ENCODE measurements around the gene ADGRE1.
"Not testable (repeated sequence)": the region's sequence is repeated elsewhere in the genome, so short reads cannot be mapped to it uniquely, and the experiment has no call there.

ADGRE1 gene, protein sequence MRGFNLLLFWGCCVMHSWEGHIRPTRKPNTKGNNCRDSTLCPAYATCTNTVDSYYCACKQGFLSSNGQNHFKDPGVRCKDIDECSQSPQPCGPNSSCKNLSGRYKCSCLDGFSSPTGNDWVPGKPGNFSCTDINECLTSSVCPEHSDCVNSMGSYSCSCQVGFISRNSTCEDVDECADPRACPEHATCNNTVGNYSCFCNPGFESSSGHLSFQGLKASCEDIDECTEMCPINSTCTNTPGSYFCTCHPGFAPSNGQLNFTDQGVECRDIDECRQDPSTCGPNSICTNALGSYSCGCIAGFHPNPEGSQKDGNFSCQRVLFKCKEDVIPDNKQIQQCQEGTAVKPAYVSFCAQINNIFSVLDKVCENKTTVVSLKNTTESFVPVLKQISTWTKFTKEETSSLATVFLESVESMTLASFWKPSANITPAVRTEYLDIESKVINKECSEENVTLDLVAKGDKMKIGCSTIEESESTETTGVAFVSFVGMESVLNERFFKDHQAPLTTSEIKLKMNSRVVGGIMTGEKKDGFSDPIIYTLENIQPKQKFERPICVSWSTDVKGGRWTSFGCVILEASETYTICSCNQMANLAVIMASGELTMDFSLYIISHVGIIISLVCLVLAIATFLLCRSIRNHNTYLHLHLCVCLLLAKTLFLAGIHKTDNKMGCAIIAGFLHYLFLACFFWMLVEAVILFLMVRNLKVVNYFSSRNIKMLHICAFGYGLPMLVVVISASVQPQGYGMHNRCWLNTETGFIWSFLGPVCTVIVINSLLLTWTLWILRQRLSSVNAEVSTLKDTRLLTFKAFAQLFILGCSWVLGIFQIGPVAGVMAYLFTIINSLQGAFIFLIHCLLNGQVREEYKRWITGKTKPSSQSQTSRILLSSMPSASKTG

DNA sequence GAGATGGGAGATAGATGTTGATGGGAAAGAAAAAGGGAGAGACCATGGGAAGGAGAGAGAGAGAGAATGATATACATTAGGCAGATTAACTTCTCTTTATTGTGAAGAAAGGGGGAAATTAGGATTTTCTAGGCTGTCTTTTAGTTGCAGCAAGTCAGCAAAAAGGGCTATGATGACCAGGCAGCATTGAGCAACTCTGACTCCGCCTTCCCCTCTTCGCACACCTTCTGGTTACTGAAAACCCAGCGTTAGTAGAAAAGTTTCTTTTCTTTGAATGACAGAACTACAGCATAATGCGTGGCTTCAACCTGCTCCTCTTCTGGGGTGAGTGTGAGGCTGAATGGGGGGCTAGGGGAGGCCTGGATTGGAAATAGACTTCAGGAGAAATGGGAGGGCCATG is at the start of gene ADGRE1:
Gene ADGRE1, plus strand, starts transcription at position 264 of the 400 bp plus-strand sequence. Its CDS starts 30 bp downstream, at position 294.
- no peak for DNase-seq (ENCODE audit: low read depth)

DNA sequence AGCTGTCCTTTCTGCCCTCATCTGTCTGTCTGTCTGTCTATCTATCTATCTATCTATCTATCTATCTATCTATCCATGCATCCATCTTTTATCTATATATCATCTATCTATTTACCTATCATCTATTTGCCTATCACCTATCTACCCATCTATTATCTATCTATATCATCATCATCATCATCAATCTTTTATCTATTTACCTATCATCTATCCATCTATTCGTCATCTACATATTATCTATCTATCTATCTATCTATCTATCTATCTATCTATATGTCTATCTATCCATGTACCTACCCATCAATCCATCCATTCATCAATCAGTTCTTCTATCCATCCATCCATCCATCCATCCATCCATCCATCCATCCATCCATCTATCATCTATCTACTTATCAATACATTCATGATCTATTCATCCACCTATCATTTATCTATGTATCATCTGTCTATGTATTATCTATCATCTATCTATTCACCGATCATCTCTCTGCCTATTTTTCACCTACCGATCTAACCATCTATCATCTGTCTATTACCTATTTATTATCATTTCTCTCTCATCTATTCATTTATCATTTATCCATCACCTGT is 49.2 kb upstream of the ADGRE1 start:
- DNase-seq (ENCODE audit: low read depth): no peak

DNA sequence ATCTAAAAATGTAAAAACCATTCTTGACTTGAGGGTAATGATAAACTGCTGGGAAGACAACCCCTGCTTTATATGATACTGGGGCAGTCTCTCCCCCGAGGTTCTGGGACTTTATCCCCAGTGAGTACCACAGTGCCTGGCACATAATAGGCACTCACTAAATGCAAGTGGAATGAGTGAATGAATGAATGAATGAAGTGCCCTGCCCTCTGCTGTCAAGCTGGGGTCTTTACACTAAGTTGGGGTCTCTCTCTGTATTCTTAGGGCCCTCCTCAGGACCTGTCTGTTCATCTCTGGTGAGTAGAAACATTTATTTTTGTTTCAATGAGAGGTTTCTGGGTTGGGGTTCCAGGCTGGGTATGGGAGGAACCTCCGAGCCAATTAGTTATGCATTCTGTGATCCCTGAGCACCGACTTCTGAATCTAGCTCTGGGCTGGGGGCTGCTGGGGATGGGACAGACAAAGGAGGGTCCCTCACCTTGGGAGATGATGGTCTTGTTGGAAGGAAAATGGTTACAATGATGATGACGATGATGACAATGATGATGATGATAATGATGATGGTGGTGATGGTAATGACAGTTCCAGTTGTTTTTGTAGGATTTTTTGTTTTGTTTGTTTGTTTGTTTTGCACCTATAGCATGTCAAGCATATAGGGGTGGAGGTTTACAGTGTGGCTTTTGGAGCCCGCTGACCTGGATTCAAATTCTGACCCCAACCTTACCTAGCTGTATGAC is 44.3 kb upstream of the ADGRE1 start:
- DNase-seq (ENCODE audit: low read depth): no peak

DNA sequence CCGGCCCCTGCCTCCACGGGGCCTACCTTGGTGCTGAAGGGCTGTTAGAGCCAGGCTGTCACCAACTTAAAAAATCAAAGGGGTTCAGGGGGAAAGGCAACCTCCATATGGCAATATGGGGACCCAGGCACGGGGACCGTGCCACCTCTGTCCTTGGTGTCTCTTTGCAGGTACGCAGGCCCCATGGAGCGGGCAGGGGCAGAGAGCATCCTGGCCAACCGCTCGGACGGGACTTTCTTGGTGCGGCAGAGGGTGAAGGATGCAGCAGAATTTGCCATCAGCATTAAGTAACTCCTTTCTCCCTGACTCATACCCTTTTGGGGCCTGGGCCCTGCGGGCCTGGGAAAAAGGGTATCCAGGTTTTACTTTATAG is 39.6 kb upstream of the ADGRE1 start:
- no peak for DNase-seq (ENCODE audit: low read depth)

DNA sequence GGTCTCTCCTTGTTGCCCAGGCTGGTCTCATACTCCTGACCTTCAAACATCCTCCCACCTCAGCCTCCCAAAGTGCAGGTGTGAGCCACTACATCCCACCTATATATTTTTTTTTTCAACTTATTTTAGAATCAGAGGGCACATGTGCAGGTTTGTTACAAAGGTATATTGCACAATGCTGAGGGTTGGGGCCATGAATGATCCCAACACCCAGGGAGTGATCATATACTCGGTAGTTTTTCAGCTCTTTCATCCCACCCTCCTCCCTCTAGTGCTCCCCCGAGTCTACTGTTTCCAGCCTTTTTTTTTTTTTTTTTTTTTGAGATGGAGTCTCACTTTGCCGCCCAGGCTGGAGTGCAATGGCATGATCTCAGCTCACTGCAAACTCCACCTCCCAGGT is 38.4 kb upstream of the ADGRE1 start:
- no peak for DNase-seq (ENCODE audit: low read depth)

DNA sequence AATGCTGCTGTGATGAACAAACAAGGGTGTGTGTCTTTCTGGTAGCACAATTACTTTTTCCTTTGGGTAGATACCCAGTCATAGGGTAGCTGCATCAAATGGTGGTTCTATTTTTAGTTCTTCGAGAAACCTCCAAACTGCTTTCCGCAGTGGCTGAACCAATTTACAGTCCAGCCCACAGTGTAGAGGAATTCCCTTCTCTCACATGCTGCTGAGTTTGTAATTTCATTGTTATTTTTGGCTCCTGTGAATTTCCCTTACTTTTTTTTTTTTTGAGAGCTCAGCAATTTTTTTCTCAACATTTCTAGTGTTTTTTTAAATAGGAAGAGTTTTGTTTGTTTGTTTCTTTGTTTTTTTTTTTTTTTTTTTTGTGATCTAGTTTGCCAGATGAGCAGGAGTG is 37.5 kb upstream of the ADGRE1 start:
- no peak for DNase-seq (ENCODE audit: low read depth)

DNA sequence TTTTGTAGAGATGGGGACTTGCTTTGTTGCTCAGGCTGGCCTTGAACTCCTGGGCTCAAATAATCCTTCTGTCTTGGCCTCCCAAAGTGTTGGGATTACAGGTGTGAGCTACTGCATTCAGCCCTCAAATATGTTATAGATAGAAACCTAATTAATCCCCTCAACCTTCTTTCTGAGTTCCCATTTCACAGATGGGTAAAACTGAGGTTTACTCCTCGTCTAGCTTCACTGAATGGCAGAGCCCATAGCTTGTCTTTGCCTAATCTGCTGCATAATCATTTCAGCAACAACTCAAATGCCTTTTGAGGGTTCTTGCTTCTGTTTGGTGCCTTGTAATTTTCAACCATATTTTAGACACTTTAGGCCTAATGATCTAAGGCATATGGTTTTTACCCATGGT is 36.0 kb upstream of the ADGRE1 start:
- DNase-seq (ENCODE audit: low read depth): no peak

DNA sequence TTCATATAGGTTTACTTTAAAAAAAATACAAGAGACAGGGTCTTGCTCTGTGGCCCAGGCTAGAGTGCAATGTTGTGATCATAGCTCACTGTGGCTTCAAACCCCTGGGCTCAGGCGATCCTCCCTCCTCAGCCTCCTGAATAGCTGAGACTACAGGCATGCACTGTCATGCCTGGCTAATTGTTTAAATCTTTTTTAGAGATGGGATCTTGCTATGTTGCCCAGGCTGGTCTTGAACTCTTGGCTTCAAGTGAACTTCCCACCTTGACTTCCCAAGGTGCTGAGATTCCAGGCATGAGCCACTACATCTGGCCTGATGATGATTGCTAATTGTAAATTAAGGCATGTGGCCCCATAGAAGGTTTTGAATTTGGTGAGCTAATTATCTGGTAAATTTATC is 35.4 kb upstream of the ADGRE1 start:
- DNase-seq (ENCODE audit: low read depth): no peak

DNA sequence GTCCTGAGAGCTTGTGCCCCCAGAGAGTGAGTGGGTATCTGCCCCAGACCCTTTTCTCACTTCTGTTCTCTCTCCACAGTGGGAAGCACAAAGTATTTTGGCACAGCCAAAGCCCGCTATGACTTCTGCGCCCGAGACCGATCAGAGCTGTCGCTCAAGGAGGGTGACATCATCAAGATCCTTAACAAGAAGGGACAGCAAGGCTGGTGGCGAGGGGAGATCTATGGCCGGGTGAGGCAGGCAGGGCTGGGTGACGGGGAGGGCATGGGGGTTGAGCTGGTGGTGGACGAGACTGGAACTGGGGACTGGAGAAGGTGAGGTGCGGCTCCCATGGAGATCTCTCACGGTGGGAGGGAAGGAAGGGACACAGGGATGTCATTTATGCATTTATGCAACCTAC is 33.5 kb upstream of the ADGRE1 start:
- no peak for DNase-seq (ENCODE audit: low read depth)

DNA sequence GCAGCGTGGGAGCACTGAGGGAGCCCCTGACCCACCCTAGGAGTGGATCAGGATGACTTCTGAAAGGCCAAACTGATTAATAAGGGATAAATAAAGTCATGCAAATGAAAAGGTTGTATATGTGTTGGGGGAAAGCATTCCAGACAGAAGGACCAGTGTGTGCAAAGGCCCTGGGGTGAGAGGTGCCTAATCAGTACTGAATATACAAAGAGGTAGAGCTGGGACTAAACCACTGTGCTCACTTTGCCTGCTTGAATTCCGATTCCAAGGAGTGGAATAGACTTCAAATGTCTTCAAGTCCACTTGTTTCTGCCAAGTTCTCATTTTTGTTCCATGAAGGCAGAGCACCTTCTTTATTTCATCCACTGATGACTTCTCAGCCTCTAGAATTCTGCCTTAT is 32.6 kb upstream of the ADGRE1 start:
- DNase-seq (ENCODE audit: low read depth): no peak

DNA sequence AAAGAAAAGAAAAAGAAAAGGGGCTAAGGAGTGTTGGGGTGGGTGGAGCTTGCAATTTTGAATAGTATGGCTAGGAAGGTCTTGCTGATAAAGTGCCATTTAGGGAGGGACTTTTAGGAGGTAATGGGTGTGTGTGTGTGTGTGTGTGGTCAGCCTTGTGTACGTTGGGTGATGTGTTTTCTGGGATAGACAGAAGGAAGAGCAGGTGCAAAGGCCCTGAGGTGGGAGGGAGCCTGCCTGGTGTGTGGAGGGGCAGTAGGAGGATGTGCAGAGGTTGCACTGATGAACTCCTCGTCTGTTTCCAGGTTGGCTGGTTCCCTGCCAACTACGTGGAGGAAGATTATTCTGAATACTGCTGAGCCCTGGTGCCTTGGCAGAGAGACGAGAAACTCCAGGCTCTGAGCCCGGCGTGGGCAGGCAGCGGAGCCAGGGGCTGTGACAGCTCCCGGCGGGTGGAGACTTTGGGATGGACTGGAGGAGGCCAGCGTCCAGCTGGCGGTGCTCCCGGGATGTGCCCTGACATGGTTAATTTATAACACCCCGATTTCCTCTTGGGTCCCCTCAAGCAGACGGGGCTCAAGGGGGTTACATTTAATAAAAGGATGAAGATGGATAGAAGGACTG is 30.5 kb upstream of the ADGRE1 start:
- no peak for DNase-seq (ENCODE audit: low read depth)

DNA sequence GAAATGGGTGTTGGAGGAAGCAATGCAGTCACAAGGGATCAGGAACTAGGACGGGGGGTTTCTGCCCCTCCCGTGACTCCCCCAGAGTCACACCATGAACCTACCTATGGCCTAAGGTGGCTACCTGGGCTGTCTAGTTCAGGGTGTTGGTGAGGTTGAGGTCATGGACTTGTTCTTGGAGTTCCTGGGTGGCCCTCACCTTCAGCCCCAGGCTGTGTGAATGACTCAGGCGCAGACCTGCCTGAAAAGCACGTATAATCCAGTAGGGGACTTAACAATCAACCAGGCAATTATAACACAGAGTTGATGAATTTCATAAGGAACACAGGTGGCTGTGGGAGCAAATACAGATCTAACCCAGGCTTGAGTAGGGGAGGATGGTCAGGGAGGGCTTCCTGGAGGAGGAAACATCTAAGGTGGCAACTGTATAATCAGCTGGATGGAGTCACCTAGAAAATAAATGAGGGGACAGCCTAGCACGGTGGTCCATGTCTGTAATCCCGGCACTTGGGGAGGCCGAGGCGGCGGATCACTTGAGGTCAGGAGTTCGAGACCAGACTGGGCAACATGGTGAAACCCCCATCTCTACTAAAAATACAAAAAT is 25.6 kb upstream of the ADGRE1 start:
- DNase-seq (ENCODE audit: low read depth): no peak

DNA sequence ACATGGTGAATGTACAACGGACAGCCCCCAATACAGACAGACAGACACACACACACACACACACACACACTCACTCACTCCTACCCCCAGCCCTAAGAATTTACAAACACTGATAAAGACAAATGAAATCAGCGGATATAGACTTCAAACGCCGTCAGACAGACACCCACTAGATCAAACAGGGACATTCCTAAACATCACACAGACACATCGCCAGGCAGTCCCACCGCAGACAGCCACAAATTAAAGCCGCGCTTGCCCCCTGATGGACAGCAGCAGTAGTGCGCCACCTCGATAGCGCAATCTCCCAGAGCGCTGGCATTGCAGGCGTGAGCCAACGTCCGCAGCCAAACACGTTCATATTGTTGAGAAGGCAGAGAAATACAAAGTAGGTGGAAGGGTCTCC is 24.7 kb upstream of the ADGRE1 start:
- DNase-seq (ENCODE audit: low read depth): peak; percentile 78

DNA sequence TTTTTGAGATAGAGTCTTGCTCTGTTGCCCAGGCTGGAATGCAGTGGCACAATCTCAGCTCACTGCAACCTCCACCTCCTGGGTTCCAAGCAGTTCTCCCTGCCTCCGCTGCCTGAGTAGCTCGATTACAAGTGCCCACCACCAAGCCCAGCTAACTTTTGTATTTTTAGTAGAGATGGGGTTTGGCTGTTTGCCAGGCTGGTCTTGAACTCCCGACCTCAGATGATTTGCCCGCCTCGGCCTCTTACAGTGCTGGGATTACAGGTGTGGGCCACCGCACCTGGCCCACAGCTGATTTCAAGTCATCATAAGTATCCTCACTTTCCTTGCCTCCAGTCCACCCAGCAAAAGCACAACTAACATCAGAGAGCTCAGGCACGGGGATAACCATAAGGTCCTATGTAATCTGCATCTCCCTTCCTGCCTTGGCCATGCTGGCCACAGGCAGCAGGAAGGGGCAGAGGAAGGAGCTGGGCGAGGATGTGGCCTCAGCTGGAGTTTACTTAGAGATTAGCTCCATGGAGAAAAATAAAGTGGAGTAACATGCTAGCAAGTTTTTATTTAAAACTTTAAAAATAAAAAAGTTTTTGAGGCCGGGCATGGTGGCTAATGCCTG is 22.9 kb upstream of the ADGRE1 start:
- DNase-seq (ENCODE audit: low read depth): no peak

DNA sequence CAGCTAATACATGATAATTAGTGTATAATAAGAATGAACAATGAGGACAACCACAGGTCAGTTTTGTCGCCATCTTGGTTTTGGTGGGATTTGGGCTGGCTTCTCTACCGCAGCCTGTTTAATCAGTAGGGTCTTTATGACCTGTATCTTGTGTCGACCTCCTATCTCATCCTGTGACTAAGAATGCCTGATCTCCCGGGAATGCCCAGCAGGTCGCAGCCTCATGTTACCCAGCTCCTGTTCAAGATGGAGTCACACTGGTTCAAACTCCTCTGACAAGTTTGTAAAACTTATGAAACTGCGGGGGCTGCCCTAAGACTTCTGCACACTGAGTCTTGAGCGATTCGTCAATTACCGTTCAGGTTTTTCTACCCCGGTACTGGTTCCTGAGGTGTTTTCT is 21.5 kb upstream of the ADGRE1 start:
- no peak for DNase-seq (ENCODE audit: low read depth)

DNA sequence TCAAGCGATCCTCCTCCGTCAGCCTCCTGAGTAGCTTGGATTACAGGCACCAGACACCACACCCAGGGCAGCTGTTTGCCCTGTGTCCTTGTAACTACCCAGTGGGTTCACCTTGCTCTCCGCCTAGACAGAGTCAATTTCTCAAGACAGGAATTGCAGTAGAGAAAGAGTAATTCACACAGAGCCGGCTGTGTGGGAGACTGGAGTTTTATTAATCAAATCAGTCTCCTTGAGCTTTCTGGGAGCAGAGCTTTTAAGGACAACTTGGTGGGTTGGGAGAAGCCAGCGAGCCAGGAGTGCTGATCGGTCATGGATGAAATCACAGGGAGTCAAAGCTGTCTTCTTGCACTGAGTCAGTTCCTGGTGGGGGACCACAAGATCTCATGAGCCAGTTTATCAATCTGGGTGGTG is 20.6 kb upstream of the ADGRE1 start:
- DNase-seq (ENCODE audit: low read depth): no peak

DNA sequence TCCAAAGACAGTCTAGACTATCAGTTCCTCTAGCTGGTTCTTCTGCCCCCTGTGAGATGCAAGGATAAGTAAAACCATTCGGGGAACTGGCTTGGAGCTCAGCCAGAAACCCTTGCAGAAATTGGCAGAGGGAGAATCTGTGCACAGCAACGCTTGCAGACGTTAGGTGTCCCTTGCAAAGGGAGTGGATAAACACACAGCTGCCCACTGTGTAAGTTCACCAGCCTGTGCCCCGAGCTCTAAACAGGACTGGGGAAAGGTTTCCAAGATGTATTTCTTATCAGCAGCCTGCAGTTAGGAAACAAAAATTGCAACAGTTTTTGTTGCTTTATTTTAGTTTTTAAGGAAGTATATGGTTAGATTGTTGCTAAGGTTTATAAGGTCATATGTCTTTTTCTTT is 19.0 kb upstream of the ADGRE1 start:
- no peak for DNase-seq (ENCODE audit: low read depth)

DNA sequence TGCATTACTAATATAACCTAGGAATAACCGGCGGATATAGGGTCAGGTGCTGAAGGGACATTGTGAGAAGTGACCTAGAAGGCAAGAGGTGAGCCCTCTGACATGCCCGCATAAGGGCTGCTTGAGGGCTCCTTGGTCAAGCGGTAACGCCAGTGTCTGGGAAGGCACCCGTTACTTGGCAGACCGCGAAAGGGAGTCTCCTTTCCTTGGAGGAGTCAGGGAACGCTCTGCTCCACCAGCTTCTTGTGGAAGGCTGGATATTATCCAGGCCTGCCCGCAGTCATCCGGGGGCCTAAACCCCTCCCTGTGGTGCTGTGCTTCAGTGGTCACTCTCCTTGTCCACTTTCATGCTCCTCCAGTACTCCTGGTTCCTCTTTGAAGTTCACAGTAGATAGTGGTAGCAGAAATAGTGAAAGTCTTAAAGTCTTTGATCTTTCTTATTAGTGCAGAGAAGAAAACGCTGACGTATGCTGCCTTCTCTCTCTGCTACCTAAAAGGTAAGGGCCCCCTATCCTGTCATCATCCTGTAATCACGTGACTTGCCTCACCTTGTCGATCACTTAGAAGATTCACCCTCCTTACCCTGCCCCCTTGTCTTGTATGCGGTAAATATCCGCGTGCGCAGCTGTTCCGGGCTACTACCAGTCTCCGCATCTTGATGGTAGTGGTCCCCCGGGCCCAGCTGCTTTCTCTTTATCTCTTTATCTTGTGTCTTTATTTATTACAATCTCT is 18.1 kb upstream of the ADGRE1 start:
- DNase-seq (ENCODE audit: low read depth): not testable (repeated sequence)

DNA sequence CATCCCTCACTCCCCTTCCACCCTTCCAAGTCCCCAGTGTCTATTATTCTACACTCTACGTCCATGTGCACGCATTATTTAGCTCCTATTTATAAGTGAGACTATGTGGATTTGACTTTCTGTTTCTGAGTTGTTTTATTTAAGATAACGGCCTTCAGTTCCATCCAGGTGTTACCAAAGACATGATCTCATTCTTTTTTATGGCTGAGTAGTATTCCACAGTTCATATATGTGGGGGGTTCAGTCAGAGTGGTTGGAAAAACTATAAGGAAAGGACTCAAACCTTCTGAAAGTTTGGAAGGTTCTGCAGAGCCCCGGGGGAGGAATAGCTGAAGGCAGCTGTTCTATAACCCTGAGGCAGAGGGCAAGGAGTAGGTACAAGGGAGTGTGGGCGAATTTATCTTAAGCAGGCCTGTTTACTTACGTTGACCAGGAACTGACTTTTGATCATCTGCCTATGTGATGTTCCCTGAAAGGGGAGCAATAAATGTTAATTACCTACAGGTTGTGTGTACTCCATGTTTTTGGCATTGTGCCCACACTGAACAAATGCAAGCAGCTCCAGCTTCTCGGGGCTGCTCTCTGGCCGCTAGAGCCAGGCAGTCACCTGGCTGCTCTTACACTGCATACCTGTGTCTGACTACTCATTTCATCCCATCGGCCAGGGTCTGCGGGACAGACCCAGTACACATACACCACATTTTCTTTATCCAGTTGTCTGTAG is 13.5 kb upstream of the ADGRE1 start:
- no peak for DNase-seq (ENCODE audit: low read depth)

DNA sequence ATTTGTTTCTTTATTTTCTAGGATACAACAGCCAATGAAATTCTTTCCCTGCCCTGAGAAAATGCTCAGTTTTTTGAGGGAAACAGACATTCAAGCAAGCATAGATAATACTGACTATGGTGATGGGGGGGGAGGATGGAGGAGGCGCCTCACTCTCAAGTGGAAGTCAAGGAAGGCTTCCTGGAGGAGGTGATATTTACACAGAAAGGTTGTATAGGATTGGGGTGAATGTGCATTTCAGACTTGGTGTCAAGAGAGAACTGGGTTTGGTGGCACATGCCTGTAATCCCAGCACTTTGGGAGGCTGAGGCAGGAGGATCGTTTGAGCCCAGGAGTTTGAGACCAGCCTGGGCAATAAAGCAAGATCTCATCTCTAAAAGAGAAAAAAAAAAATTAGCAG is 12.2 kb upstream of the ADGRE1 start:
- no peak for DNase-seq (ENCODE audit: low read depth)

All from stimulated activated CD8-positive, alpha-beta memory T cell treated with anti-CD3 and anti-CD28 coated beads, Interleukin-12 subunit alpha, Interleukin-12 subunit beta, amount 100 ng/mL, for 4 hours (primary cell).